H1 (cell line): Measurements from ENCODE around the gene MSI2. TPM values are rescaled to one million over a fixed set of nuclear protein-coding genes. Genes with fewer than 3 reads are reported as not detected.

ENCODE experiments used
- BACH1 ChIP-seq: IDR thresholded peaks from 2 replicates; pipeline ENCODE4 v1.6.1; 2012; ENCODE audit warnings: low read length, improper control_type of control experiment
- BCL11A ChIP-seq, 2 experiments: IDR thresholded peaks; one replicate each; pipeline ENCODE4 v1.6.1; 2011; ENCODE audit warnings: low read depth in 2 of 2, low read length in 2 of 2, mild to moderate bottlenecking in 2 of 2
- CBX5 ChIP-seq: fragments of 300-800, 300-1000 bp; sonication (generic); IDR thresholded peaks from 2 replicates; pipeline ENCODE4 v1.7.1; 2016; ENCODE audit warnings: antibody characterized with exemption, low read length, low read depth
- CEBPB ChIP-seq: IDR thresholded peaks from 2 replicates; pipeline ENCODE4 v1.6.1; 2012; ENCODE audit warnings: low read depth, low read length
- CREB1 ChIP-seq: IDR thresholded peaks from 2 replicates; pipeline ENCODE4 v1.6.1; 2012; ENCODE audit warnings: inconsistent platforms
- CTCF ChIP-seq, 3 experiments: IDR thresholded peaks; 1 replicate in 2 of 3; 2 replicates in 1 of 3; pipeline versions ENCODE4 v1.5.1 to v1.6.1; 2011; ENCODE audit warnings: low read length in 3 of 3, mild to moderate bottlenecking in 3 of 3, inconsistent platforms in 2 of 3, low read depth in 1 of 3, moderate library complexity in 1 of 3; ENCODE audit not compliant: insufficient read depth in 1 of 3; ENCODE audit errors: control extremely low read depth in 1 of 3
- GTF2F1 ChIP-seq: IDR thresholded peaks from 2 replicates; pipeline ENCODE4 v1.6.1; 2012; ENCODE audit warnings: low read depth, low read length, improper control_type of control experiment, borderline replicate concordance
- KDM5A ChIP-seq: fragments of 200-600 bp; IDR thresholded peaks from 2 replicates; pipeline ENCODE4 v1.7.1; 2012; ENCODE audit warnings: mild to moderate bottlenecking, low read length, inconsistent platforms, mixed read lengths
- MAFK ChIP-seq: IDR thresholded peaks from 2 replicates; pipeline ENCODE4 v1.6.1; 2012; ENCODE audit warnings: low read depth, mild to moderate bottlenecking, improper control_type of control experiment, low read length
- SP1 ChIP-seq: IDR thresholded peaks from 2 replicates; pipeline ENCODE4 v1.6.1; 2011; ENCODE audit warnings: low read depth, low read length
- TAF1 ChIP-seq: IDR thresholded peaks from 2 replicates; pipeline ENCODE4 v1.6.1; 2011; ENCODE audit warnings: mild to moderate bottlenecking, low read depth, low read length
- TAF7 ChIP-seq: optimal IDR thresholded peaks from 2 replicates; pipeline ENCODE3; 2011; ENCODE audit warnings: low read depth, mild to moderate bottlenecking, inconsistent platforms, low read length, moderate library complexity, borderline replicate concordance
- polyA plus RNA-seq, 7 experiments: library from polyadenylated mRNA; depleted of rRNA in 3 of 7; stranded (reverse) in 5 of 7; unstranded in 2 of 7; fragments of >200 nt in 5 of 7; fragments of 200-250 nt in 2 of 7; gene quantifications; 1 replicate in 5 of 7; 2 replicates in 1 of 7; 4 replicates in 1 of 7; pipeline versions ENCODE4 v1.2.1 to v1.2.3, GENCODE V29; 2011 to 2013; ENCODE audit warnings: missing spikeins in 2 of 7, mixed read lengths in 2 of 7
- total RNA-seq: library from RNA; stranded (reverse); fragmentation: NEBNext Ultra II Directional; extraction: Animal tissue kit (Norgen Biotek cat#: 25700); gene quantifications from 2 replicates; pipeline ENCODE4 v1.2.1, GENCODE V29; 2021

MSI2 gene
- total and polyA plus RNA-seq, 2 of the 8 experiments (the other 6 are each of a cell fraction or from before 2014, with no cell fraction given): 36.7 to 80.6 TPM

GRCh38 chr17:57283203-57283971 lies 27.1 kb downstream of the MSI2 start (continued):
- no peak for TF ChIP-seq CTCF (IDR thresholded peaks at IDR 0.05; ENCODE audit: control extremely low read depth in 1 of 3, insufficient read depth in 1 of 3, low read depth in 1 of 3, low read length in 3 of 3)
- no peak for TF ChIP-seq TAF7
- no peak for TF ChIP-seq KDM5A
- TF ChIP-seq BACH1: no peak
- TF ChIP-seq CBX5: no peak
- no peak for TF ChIP-seq CREB1
- no peak for TF ChIP-seq MAFK
- no peak for TF ChIP-seq BCL11A (IDR thresholded peaks at IDR 0.05; ENCODE audit: low read depth in 2 of 2, low read length in 2 of 2)
- TF ChIP-seq SP1: no peak
- TF ChIP-seq CEBPB: no peak
- no peak for TF ChIP-seq TAF1
- TF ChIP-seq GTF2F1: no peak
